Mesenchymal stem cell (in vitro differentiated cells and primary cell): ENCODE data around the gene PIK3CB.
"Not testable (repeated sequence)": the region's sequence is repeated elsewhere in the genome, so short reads cannot be mapped to it uniquely, and the experiment has no call there.

Source experiments
- DNase-seq: peaks from one replicate; pipeline ENCODE4 v3.0.0-alpha.2; 2013
- H2AFZ ChIP-seq: one replicate; pipeline ENCODE4 v1.6.1; 2013; ENCODE audit warnings: low read depth, mild to moderate bottlenecking, control low read depth, inconsistent platforms, low read length, moderate library complexity
- H2AK5ac ChIP-seq: 2 replicates; pipeline ENCODE4 v1.6.1; 2013; ENCODE audit warnings: low read length, moderate library complexity, mild to moderate bottlenecking, inconsistent platforms; ENCODE audit not compliant: severe bottlenecking
- H2BK120ac ChIP-seq: one replicate; pipeline ENCODE4 v1.6.1; 2013; ENCODE audit warnings: low read depth, mild to moderate bottlenecking, inconsistent platforms, low read length, moderate library complexity
- H2BK12ac ChIP-seq, 2 experiments: one replicate each; pipeline ENCODE4 v1.6.1; 2013; ENCODE audit warnings: inconsistent platforms in 2 of 2, low read length in 2 of 2, mild to moderate bottlenecking in 2 of 2, moderate library complexity in 2 of 2, control low read depth in 1 of 2
- H2BK15ac ChIP-seq: one replicate; pipeline ENCODE4 v1.6.1; 2013; ENCODE audit warnings: mild to moderate bottlenecking, low read depth, inconsistent platforms; ENCODE audit not compliant: poor library complexity, severe bottlenecking
- H2BK5ac ChIP-seq: 2 replicates; pipeline ENCODE4 v1.6.1; 2013; ENCODE audit warnings: low read depth, mild to moderate bottlenecking, low read length, control low read depth, inconsistent platforms; ENCODE audit not compliant: poor library complexity, severe bottlenecking
- H3K14ac ChIP-seq, 2 experiments: one replicate each; pipeline ENCODE4 v1.6.1; 2013; ENCODE audit warnings: inconsistent platforms in 2 of 2, low read length in 2 of 2, control low read depth in 1 of 2, mild to moderate bottlenecking in 1 of 2, moderate library complexity in 1 of 2
- H3K18ac ChIP-seq, 2 experiments: one replicate each; pipeline ENCODE4 v1.6.1; 2013; ENCODE audit warnings: inconsistent platforms in 2 of 2, low read length in 2 of 2, control low read depth in 1 of 2, low read depth in 1 of 2, mild to moderate bottlenecking in 1 of 2
- H3K23ac ChIP-seq, 2 experiments: one replicate each; pipeline ENCODE4 v1.6.1; 2013; ENCODE audit warnings: inconsistent platforms in 2 of 2, low read length in 2 of 2, mild to moderate bottlenecking in 2 of 2, moderate library complexity in 2 of 2, control low read depth in 1 of 2
- H3K27ac ChIP-seq: 2 replicates; pipeline ENCODE4 v1.5.1; 2013; ENCODE audit warnings: mild to moderate bottlenecking, moderate library complexity, low read length, control low read depth, inconsistent platforms; ENCODE audit not compliant: poor library complexity, severe bottlenecking
- H3K27me3 ChIP-seq, 2 experiments: 2 replicates each; pipeline versions ENCODE4 v1.6.1 to v1.7.0; 2013; ENCODE audit warnings: low read length in 2 of 2, mild to moderate bottlenecking in 2 of 2, moderate library complexity in 2 of 2, control low read depth in 1 of 2, inconsistent platforms in 1 of 2; ENCODE audit not compliant: control insufficient read depth in 1 of 2, insufficient read depth in 1 of 2
- H3K36me3 ChIP-seq, 2 experiments: 2 replicates each; pipeline versions ENCODE4 v1.6.1 to v1.7.0; 2013; ENCODE audit warnings: low read length in 2 of 2, control low read depth in 1 of 2, inconsistent platforms in 1 of 2, low read depth in 1 of 2, mild to moderate bottlenecking in 1 of 2; ENCODE audit not compliant: insufficient read depth in 2 of 2, control insufficient read depth in 1 of 2
- H3K4ac ChIP-seq, 2 experiments: one replicate each; pipeline ENCODE4 v1.6.1; 2013; ENCODE audit warnings: inconsistent platforms in 2 of 2, low read length in 2 of 2, mild to moderate bottlenecking in 2 of 2, moderate library complexity in 2 of 2, control low read depth in 1 of 2, low read depth in 1 of 2
- H3K4me1 ChIP-seq: 2 replicates; pipeline ENCODE4 v1.6.1; 2013; ENCODE audit warnings: low read depth, low read length, control low read depth; ENCODE audit not compliant: control insufficient read depth, insufficient read depth
- H3K4me2 ChIP-seq: 2 replicates; pipeline ENCODE4 v1.6.1; 2013; ENCODE audit warnings: low read length, mild to moderate bottlenecking, inconsistent platforms; ENCODE audit not compliant: poor library complexity, severe bottlenecking
- H3K4me3 ChIP-seq, 2 experiments: 2 replicates each; pipeline versions ENCODE4 v1.5.1 to v1.7.0; 2013; ENCODE audit warnings: low read length in 2 of 2, mild to moderate bottlenecking in 2 of 2, control low read depth in 1 of 2, low read depth in 1 of 2; ENCODE audit not compliant: insufficient read depth in 1 of 2
- H3K79me1 ChIP-seq: replicated peaks from 2 replicates; pipeline ENCODE4 v1.6.1; 2013; ENCODE audit warnings: mild to moderate bottlenecking, control low read depth, low read length, inconsistent platforms; ENCODE audit not compliant: poor library complexity, severe bottlenecking
- H3K9ac ChIP-seq: 2 replicates; pipeline ENCODE4 v1.7.0; 2013; ENCODE audit warnings: mild to moderate bottlenecking, low read length, moderate library complexity
- H3K9me3 ChIP-seq: 2 replicates; pipeline ENCODE4 v1.7.0; 2013; ENCODE audit warnings: mild to moderate bottlenecking, low read length; ENCODE audit not compliant: control insufficient read depth
- H4K8ac ChIP-seq: one replicate; pipeline ENCODE4 v1.6.1; 2013; ENCODE audit warnings: inconsistent platforms, mild to moderate bottlenecking, low read length, moderate library complexity
- H4K91ac ChIP-seq: one replicate; pipeline ENCODE4 v1.6.1; 2013; ENCODE audit warnings: mild to moderate bottlenecking, low read length, inconsistent platforms
- WGBS: methylation state at CpG from one replicate; pipeline ENCODE4 v1.1.7; 2013; ENCODE audit warnings: mixed read lengths; 5-methylcytosine and 5-hydroxymethylcytosine counted together

PIK3CB gene

DNA sequence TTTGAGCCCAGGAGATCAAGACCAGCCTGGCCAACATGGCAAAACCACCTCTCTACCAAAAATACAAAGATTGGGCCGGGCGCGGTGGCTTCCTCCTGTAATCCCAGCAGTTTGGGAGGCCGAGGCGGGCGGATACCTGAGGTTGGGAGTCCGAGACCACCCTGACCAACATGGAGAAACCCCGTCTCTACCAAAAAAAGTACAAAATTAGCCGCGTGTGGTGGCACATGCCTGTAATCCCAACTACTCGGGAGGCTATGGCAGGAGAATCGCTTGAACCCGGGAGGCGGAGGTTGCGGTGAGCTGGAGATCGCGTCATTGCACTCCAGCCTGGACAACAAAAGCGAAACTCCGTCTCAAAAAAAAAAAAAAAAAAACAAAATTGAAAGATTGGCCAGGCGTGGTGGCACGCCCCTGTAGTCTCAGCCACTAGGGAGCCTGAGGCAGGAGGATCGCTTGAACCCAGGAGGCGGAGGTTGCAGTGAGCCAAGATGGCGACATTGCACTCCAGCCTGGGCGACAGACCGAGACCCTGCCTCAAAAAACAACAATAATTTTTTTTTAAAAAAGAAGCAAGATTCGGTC, 2.2 kb downstream of the PIK3CB start:
- Histone ChIP-seq H2AK5ac (peak overlapping the region; percentile 21), H3K4me1 (peaks cover 10% of the 10 kb centered on the region)
- not testable (repeated sequence) for H3K14ac ChIP-seq, H2BK12ac ChIP-seq, H3K4ac ChIP-seq, H3K4me2 ChIP-seq, H2BK15ac ChIP-seq, H3K4me3 ChIP-seq, H3K23ac ChIP-seq, H3K9me3 ChIP-seq, DNase-seq, H3K27me3 ChIP-seq, H2BK5ac ChIP-seq, H3K9ac ChIP-seq, H2BK120ac ChIP-seq, H3K79me1 ChIP-seq, H4K8ac ChIP-seq, H3K18ac ChIP-seq, H2AFZ ChIP-seq, H3K27ac ChIP-seq, H3K36me3 ChIP-seq, H4K91ac ChIP-seq
- WGBS = 98% methylated on average over 27 of the region's 27 CpGs

DNA sequence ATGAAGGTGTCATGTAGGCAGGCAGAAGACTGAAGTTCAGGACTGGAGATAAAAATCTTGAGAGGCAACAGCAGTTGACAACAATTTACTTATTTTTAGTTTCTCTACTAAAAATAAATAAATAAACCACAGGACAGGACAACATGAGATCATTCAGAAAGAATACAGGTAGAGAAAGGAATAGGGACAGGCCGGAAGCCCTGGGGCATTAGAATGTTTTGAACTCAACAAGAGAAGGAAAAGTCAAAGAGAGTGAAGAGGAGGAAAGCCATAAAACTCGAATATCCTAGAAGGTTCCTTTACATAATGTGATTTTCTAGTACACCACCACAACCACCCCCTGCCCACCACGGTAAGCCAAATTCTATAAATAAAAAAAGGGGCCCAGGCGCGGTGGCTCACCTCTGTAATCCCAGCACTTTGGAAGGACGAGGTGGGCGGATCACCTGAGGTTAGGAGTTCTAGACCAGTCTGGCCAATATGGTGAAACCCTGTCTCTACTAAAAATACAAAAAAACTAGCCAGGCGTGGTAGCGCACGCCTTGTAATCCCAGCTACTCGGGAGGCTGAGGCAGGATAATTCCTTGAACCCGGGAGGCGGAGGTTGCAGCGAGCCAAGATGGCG, 4.7 kb downstream of the PIK3CB start:
- H3K23ac ChIP-seq = no peak overlapping the region
- H2AK5ac ChIP-seq = no peak overlapping the region
- no peak overlapping the region for H2BK120ac ChIP-seq
- H3K4ac ChIP-seq = no peak overlapping the region
- H3K4me3 ChIP-seq = no peak overlapping the region
- no peaks in the 10 kb centered on the region for H3K27me3 ChIP-seq
- no peak overlapping the region for H2BK5ac ChIP-seq
- H3K4me1 ChIP-seq = peaks cover 7% of the 10 kb centered on the region
- no peak overlapping the region for H3K14ac ChIP-seq
- H4K91ac ChIP-seq = no peak overlapping the region
- H3K9ac ChIP-seq = no peak overlapping the region
- no peaks in the 10 kb centered on the region for H3K9me3 ChIP-seq
- H2BK15ac ChIP-seq = no peak overlapping the region
- no peak overlapping the region for H4K8ac ChIP-seq
- no peak overlapping the region for H3K4me2 ChIP-seq
- DNase-seq = no peak
- H2AFZ ChIP-seq = no peak overlapping the region
- WGBS = 97% methylated on average over 13 of the region's 15 CpGs
- H3K36me3 ChIP-seq = peaks cover 5 to 8% of the 10 kb centered on the region in 2 experiments
- no peak overlapping the region for H3K27ac ChIP-seq
- H3K79me1 ChIP-seq = peaks cover 5% of the 10 kb centered on the region
- H2BK12ac ChIP-seq = no peak overlapping the region
- H3K18ac ChIP-seq = no peak overlapping the region

DNA sequence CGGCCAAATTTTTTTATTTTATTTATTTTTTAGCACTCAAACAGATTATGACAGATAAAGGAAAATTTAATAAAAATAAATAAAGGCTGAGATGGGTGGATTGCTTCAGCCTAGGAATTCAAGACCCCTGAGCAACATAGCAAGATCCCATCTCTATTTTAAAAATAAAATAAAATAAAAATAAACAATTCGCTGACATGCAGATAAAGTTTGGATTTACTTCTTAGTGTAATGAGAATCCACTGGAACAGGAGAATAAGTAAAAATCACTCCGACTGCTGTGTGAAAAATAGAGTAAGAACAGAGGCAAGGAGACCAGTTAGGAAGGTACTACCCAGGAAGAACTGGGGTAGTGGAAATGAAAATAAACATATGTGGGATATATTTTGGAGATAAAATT, 5.6 kb downstream of the PIK3CB start:
- no peak overlapping the region for H2BK12ac ChIP-seq
- no peak overlapping the region for H4K8ac ChIP-seq
- no peak overlapping the region for H2BK15ac ChIP-seq
- H3K4me1 ChIP-seq = peaks cover 12% of the 10 kb centered on the region
- H3K14ac ChIP-seq = no peak overlapping the region
- H2BK120ac ChIP-seq = no peak overlapping the region
- H3K4me2 ChIP-seq = no peak overlapping the region
- no peak overlapping the region for H2AFZ ChIP-seq
- H3K27ac ChIP-seq = no peak overlapping the region
- H3K79me1 ChIP-seq = peaks cover 5% of the 10 kb centered on the region
- no peak overlapping the region for H3K4me3 ChIP-seq
- no peak for DNase-seq
- no peak overlapping the region for H4K91ac ChIP-seq
- H3K9me3 ChIP-seq = no peaks in the 10 kb centered on the region
- no peak overlapping the region for H2AK5ac ChIP-seq
- 95% methylated on average over 2 of the region's 3 CpGs for WGBS
- peaks cover 5 to 8% of the 10 kb centered on the region in 2 experiments for H3K36me3 ChIP-seq
- H3K18ac ChIP-seq = no peak overlapping the region
- no peak overlapping the region for H3K4ac ChIP-seq
- H3K23ac ChIP-seq = no peak overlapping the region
- H3K27me3 ChIP-seq = no peaks in the 10 kb centered on the region
- no peak overlapping the region for H2BK5ac ChIP-seq
- no peak overlapping the region for H3K9ac ChIP-seq

DNA sequence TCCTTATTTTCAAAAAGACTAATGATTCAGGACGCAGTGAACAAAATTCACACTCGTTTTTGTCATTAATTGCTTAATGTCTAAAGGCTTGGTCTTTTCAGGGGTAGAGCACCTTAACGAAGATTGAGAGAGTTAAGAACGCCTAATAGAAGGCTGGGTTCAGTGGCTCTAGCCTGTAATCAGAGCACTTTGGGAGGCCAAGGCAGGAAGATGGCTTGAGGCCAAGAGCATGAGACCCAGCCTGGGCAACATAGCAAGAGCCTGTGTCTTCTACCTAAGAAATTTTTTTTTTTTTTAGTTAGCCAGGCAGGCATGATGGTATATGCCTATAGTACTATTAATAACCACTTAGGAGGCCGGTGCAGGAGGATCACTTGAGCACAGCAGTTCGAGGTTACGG, 7.5 kb downstream of the PIK3CB start:
- WGBS = over 99% methylated on average over 7 of the region's 7 CpGs

More for the DNA sequence above, 7.5 kb downstream of the PIK3CB start:
- Histone ChIP-seq H3K9ac (no peak overlapping the region), H4K8ac (no peak overlapping the region), H2AFZ (no peak overlapping the region), H3K27ac (no peak overlapping the region), H2BK5ac (no peak overlapping the region), H3K18ac (no peak overlapping the region), H2BK15ac (no peak overlapping the region), H3K14ac (no peak overlapping the region), H3K9me3 (no peaks in the 10 kb centered on the region), H3K4me1 (peaks cover 9% of the 10 kb centered on the region), H3K4ac (no peak overlapping the region), H2AK5ac (peak overlapping the region; percentile 3), H3K4me2 (no peak overlapping the region), H3K27me3 (no peaks in the 10 kb centered on the region), H3K4me3 (no peak overlapping the region), H3K23ac (no peak overlapping the region), H3K79me1 (peaks cover 6% of the 10 kb centered on the region), H2BK120ac (no peak overlapping the region), H4K91ac (no peak overlapping the region), H2BK12ac (no peak overlapping the region), H3K36me3 (peaks cover 5 to 8% of the 10 kb centered on the region in 2 experiments)
- no peak for DNase-seq
